Smooth muscle cell (in vitro differentiated cells): ENCODE data around the gene NEAT1. TPM values are rescaled to one million over a fixed set of nuclear protein-coding genes. Genes with fewer than 3 reads are reported as not detected.
"Not testable (repeated sequence)": the region's sequence is repeated elsewhere in the genome, so short reads cannot be mapped to it uniquely, and the experiment has no call there.

Experiments used
- DNase-seq: peaks from one replicate; lab custom pipeline; 2025; ENCODE audit not compliant: unreplicated experiment; lab: John Stamatoyannopoulos, UW
- H2AFZ ChIP-seq: fragments of 200-600 bp; sonication (generic); 2 replicates; pipeline ENCODE4 v1.6.0; 2016; ENCODE audit warnings: antibody characterized with exemption, low read depth, mild to moderate bottlenecking
- H3F3A ChIP-seq: fragments of 200-600 bp; sonication (generic); 2 replicates; pipeline ENCODE4 v1.6.0; 2017; ENCODE audit warnings: antibody characterized with exemption, low read depth
- H3K27ac ChIP-seq: fragments of 200-600 bp; sonication (generic); 2 replicates; pipeline ENCODE4 v1.5.1; 2016; ENCODE audit warnings: low read depth, mild to moderate bottlenecking
- H3K27me3 ChIP-seq: fragments of 200-600 bp; sonication (generic); 2 replicates; pipeline ENCODE4 v1.6.1; 2016; ENCODE audit warnings: low read depth, mild to moderate bottlenecking
- H3K36me3 ChIP-seq: fragments of 200-600 bp; sonication (generic); 2 replicates; pipeline ENCODE4 v1.5.1; 2016; ENCODE audit warnings: low read depth
- H3K4me1 ChIP-seq: fragments of 200-600 bp; sonication (generic); 2 replicates; pipeline ENCODE4 v1.5.1; 2016; ENCODE audit warnings: low read depth
- H3K4me2 ChIP-seq: fragments of 200-600 bp; sonication (generic); 2 replicates; pipeline ENCODE4 v1.6.0; 2016; ENCODE audit warnings: mild to moderate bottlenecking
- H3K4me3 ChIP-seq: fragments of 200-600 bp; sonication (generic); 2 replicates; pipeline ENCODE4 v1.5.1; 2016; ENCODE audit warnings: mild to moderate bottlenecking
- H3K79me2 ChIP-seq: fragments of 200-600 bp; sonication (generic); 2 replicates; pipeline ENCODE4 v1.6.0; 2016; ENCODE audit warnings: low read depth, mild to moderate bottlenecking
- H3K9ac ChIP-seq: fragments of 200-600 bp; sonication (generic); 2 replicates; pipeline ENCODE4 v1.6.0; 2016; ENCODE audit warnings: low read depth
- H3K9me3 ChIP-seq: fragments of 200-600 bp; sonication (generic); replicated peaks from 2 replicates; pipeline ENCODE4 v1.5.1; 2016; ENCODE audit warnings: low read depth
- H4K20me1 ChIP-seq: fragments of 200-600 bp; sonication (generic); 2 replicates; pipeline ENCODE4 v1.6.0; 2016; ENCODE audit warnings: low read depth
- WGBS: methylation state at CpG from one replicate; pipeline ENCODE4 v1.1.7; 2016; ENCODE audit warnings: low lambda C conversion rate; 5-methylcytosine and 5-hydroxymethylcytosine counted together
- polyA plus RNA-seq: library from polyadenylated mRNA; unstranded; fragments of >200 nt; fragmentation: Nextera tagmentation; extraction: Ambion mirVana; gene quantifications from 2 replicates; pipeline ENCODE4 v1.2.1, GENCODE V29; 2016
- total RNA-seq: library from RNA; depleted of rRNA; stranded (reverse); fragments of >200 nt; gene quantifications from 2 replicates; pipeline ENCODE4 v1.2.3, GENCODE V29; 2014
- TF ChIP-seq, protein P1 (sequence below): fragments of 200-600 bp; sonication (generic); IDR thresholded peaks from 2 replicates; pipeline ENCODE4 v1.5.1; 2017; ENCODE audit warnings: borderline replicate concordance, mild to moderate bottlenecking, antibody characterized with exemption; ENCODE audit not compliant: insufficient read depth, poor library complexity, severe bottlenecking

NEAT1 gene
- total and polyA plus RNA-seq, 2 experiments from 2014 or later: 14.9 to 155 TPM

DNA sequence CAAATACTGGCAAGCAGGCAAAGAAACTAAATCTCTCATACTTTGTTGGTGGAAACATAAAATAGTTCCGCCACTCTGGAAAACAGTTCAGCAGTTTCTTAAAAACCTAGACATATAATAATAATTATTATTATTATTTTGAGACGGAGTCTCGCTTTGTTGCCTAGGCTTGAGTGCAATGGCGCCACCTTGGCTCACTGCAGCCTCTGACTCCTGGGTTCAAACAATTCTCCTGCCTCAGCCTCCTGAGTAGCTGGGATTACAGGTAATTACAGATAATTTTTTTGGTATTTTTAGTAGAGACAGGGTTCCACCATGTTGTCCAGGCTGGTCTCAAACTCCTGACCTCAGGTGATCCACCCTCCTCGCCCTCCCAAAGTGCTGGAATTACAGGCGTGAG lies 44.7 kb downstream of the NEAT1 start:
- not testable (repeated sequence) for H3K4me1 ChIP-seq, H3K36me3 ChIP-seq, H3K4me2 ChIP-seq, H3K9ac ChIP-seq, H3K9me3 ChIP-seq, H2AFZ ChIP-seq, H3K27me3 ChIP-seq, H3F3A ChIP-seq, DNase-seq, H4K20me1 ChIP-seq, H3K4me3 ChIP-seq, H3K27ac ChIP-seq
- 91% methylated on average over 6 of the region's 6 CpGs for WGBS
- peaks cover 18% of the 10 kb centered on the region for H3K79me2 ChIP-seq

DNA sequence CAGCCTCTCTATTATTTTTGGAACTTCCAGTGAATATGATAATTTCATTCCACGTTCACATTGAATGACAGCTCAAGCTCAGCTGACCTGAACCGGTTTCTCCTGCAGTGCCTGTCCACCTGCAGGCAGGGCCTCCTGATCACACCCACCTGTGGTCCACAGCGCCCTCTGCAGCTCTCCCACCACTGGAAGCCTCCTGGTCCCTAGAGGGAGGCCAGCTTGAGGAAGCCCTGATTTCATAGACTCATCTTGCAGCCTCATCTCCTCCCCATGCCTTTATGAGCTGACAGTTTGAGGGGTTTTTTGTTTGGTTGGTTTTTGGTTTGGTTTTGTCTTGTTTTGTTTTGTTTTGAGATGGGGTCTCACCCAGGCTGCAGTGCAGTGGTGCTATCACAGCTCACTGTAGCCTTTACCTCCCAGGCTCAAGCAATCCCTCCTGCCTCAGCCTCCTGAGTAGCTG lies 46.3 kb downstream of the NEAT1 start:
- no peaks in the 10 kb centered on the region for H3K9me3 ChIP-seq
- 17% methylated on average over 3 of the region's 3 CpGs for WGBS

DNA sequence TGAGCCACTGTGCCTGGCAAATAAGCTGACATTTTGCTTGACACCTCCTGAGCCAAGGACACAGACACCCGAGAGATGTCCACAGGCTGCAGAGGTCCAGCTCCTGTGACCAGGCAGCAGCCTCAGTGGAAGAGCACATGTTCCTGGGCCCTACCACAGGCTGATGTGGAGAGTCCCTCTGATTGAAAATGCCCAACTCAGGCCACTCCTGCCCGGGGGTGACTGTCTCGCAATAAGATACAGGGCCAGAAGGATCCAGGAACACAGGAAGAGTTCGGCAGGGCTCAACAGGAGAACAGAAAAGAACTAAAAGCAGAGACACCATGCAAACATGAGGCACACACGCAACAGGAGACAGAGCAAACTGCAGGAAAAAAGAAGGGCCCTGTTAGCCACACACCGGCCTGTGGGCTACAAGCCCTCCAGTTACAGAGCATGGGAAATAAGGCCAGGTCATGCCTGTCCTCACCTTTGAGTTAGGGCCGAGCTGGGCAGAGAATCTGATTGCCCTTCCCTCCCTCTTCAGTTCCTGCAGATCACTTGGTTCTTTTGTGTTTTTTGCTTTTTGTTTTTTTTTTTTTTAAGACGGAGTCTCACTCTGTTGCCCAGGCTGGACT lies 47.9 kb downstream of the NEAT1 start:
- H2AFZ ChIP-seq: no peak overlapping the region
- no peak overlapping the region for H3K4me3 ChIP-seq
- TF ChIP-seq, protein P1, sequence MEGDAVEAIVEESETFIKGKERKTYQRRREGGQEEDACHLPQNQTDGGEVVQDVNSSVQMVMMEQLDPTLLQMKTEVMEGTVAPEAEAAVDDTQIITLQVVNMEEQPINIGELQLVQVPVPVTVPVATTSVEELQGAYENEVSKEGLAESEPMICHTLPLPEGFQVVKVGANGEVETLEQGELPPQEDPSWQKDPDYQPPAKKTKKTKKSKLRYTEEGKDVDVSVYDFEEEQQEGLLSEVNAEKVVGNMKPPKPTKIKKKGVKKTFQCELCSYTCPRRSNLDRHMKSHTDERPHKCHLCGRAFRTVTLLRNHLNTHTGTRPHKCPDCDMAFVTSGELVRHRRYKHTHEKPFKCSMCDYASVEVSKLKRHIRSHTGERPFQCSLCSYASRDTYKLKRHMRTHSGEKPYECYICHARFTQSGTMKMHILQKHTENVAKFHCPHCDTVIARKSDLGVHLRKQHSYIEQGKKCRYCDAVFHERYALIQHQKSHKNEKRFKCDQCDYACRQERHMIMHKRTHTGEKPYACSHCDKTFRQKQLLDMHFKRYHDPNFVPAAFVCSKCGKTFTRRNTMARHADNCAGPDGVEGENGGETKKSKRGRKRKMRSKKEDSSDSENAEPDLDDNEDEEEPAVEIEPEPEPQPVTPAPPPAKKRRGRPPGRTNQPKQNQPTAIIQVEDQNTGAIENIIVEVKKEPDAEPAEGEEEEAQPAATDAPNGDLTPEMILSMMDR: no peak
- H3K9ac ChIP-seq: peak overlapping the region; percentile 83
- 89% methylated on average over 8 of the region's 8 CpGs for WGBS
- H3F3A ChIP-seq: peaks cover 17% of the 10 kb centered on the region
- no peaks in the 10 kb centered on the region for H3K36me3 ChIP-seq
- H3K27me3 ChIP-seq: no peaks in the 10 kb centered on the region
- peaks cover 5% of the 10 kb centered on the region for H3K4me1 ChIP-seq
- H3K4me2 ChIP-seq: no peak overlapping the region
- DNase-seq: no peak
- no peaks in the 10 kb centered on the region for H3K9me3 ChIP-seq
- H3K27ac ChIP-seq: peak overlapping the region; percentile 98
- H4K20me1 ChIP-seq: no peaks in the 10 kb centered on the region
- peaks cover 50% of the 10 kb centered on the region for H3K79me2 ChIP-seq

More for the DNA sequence above, 46.3 kb downstream of the NEAT1 start:
- no peak overlapping the region for H3K27ac ChIP-seq
- DNase-seq: no peak
- H3K27me3 ChIP-seq: no peaks in the 10 kb centered on the region
- H3F3A ChIP-seq: peaks cover 17% of the 10 kb centered on the region
- H3K79me2 ChIP-seq: peaks cover 34% of the 10 kb centered on the region
- no peaks in the 10 kb centered on the region for H4K20me1 ChIP-seq
- no peak overlapping the region for H3K9ac ChIP-seq
- no peak overlapping the region for H3K4me2 ChIP-seq
- peaks cover 5% of the 10 kb centered on the region for H3K4me1 ChIP-seq
- TF ChIP-seq, protein P1: peak; percentile 41
- H3K36me3 ChIP-seq: no peaks in the 10 kb centered on the region
- H3K4me3 ChIP-seq: no peak overlapping the region
- H2AFZ ChIP-seq: no peak overlapping the region

DNA sequence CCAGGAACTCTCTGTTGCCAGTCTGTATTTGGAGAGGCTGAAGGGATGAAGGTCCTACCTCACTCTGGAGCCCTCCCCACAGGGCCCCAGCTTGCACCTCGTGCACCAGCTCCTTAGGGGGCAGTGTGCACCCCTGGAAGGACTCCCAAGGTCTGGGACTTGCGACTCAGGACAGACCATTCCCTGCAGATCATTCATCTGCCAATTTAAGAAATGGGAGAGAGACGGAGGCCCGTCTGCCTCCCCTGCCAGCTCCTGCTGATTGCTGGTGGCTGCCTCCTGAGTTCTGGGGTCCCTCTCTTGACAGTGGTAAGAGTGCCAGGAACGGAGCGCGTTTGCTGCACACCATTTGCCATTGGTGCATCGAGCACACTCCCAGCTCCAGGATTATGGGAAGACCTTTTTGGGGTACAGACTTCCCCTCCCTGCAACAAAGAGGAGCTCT lies 48.9 kb downstream of the NEAT1 start:
- Histone ChIP-seq H3K4me2 (peak overlapping the region; percentile 77), H3K27ac (peak overlapping the region; percentile 98), H3K36me3 (no peaks in the 10 kb centered on the region), H3K9ac (peak overlapping the region; percentile 83), H3K4me3 (peak overlapping the region; percentile 15), H3K9me3 (no peaks in the 10 kb centered on the region), H3K27me3 (no peaks in the 10 kb centered on the region), H3F3A (peaks cover 24% of the 10 kb centered on the region), H3K4me1 (peaks cover 6% of the 10 kb centered on the region), H2AFZ (no peak overlapping the region), H3K79me2 (peaks cover 60% of the 10 kb centered on the region), H4K20me1 (no peaks in the 10 kb centered on the region)
- WGBS: 57% methylated on average over 8 of the region's 8 CpGs
- TF ChIP-seq, protein P1: peak; percentile 38
- DNase-seq: no peak

DNA sequence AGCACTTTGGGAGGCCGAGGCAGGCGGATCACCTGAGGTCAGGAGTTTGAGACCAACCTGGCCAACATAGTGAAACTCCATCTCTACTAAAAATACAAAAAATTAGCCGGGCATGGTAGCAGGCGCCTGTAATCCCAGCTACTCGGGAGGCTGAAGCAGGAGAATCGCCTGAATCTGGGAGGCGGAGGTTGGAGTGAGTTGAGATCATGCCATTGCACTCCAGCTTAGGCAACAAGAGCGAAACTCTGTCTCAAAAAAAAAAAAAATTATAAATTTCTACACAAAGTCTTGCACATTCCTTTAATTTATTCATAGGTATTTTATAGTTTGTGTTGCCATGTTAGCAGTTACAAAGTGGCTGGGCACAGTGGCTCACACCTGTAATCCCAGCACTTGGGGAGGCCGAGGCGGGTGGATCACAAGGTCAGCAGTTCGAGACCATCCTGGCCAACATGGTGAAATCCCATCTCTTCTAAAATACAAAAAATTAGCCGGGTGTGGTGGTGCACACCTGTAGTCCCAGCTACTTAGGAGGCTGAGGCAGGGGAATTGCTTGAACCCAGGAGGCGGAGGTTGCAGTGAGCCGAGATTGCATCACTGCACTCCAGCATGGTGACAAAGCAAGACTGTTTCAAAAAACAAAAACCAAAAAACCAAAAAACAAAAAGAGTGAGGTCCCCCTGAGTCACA lies 50.1 kb downstream of the NEAT1 start:
- Histone ChIP-seq H3K79me2 (peaks cover 66% of the 10 kb centered on the region), H3K27ac (peak overlapping the region; percentile 98), H3F3A (peaks cover 29% of the 10 kb centered on the region), H3K4me1 (peaks cover 12% of the 10 kb centered on the region), H3K4me3 (peak overlapping the region; percentile 42), H3K4me2 (peak overlapping the region; percentile 73), H3K9ac (peak overlapping the region; percentile 81)
- H2AFZ ChIP-seq, H4K20me1 ChIP-seq, H3K9me3 ChIP-seq, DNase-seq, H3K27me3 ChIP-seq, H3K36me3 ChIP-seq: not testable (repeated sequence)
- 77% methylated on average over 14 of the region's 14 CpGs for WGBS
